CD4-positive, alpha-beta memory T cell (primary cell): ENCODE data around the gene RIC1. TPM values are rescaled to one million over a fixed set of nuclear protein-coding genes. Genes with fewer than 3 reads are reported as not detected.
"Not testable (repeated sequence)": the region's sequence is repeated elsewhere in the genome, so short reads cannot be mapped to it uniquely, and the experiment has no call there.

Source experiments
- CTCF ChIA-PET: fragments of 350-600 bp; sonication (Branson Sonifier 250); formaldehyde crosslinking; loops from one replicate; lab custom pipeline; 2021; ENCODE audit warnings: inconsistent platforms; ENCODE audit not compliant: partially characterized antibody; lab: Charles Lee
- POLR2A ChIA-PET: fragments of 350-600 bp; sonication (Branson Sonifier 250); formaldehyde crosslinking; loops from one replicate; lab custom pipeline; 2021; ENCODE audit not compliant: partially characterized antibody; lab: Charles Lee
- DNase-seq, 5 donors: peaks; one replicate each; pipeline versions ENCODE4 v3.0.0 to v3.0.0-alpha.2; 2020 to 2022; ENCODE audit warnings: mixed read lengths in 1 of 5
- H3K27ac ChIP-seq: one replicate; pipeline ENCODE4 v1.7.0; 2013; ENCODE audit warnings: low read depth, low read length
- H3K27me3 ChIP-seq: 2 replicates; pipeline ENCODE4 v1.7.0; 2013; ENCODE audit warnings: mild to moderate bottlenecking, low read length, moderate library complexity; ENCODE audit not compliant: insufficient read depth
- H3K36me3 ChIP-seq: 2 replicates; pipeline ENCODE4 v1.7.0; 2013; ENCODE audit warnings: mild to moderate bottlenecking, low read length, moderate library complexity; ENCODE audit not compliant: insufficient read depth
- H3K4me1 ChIP-seq: 2 replicates; pipeline ENCODE4 v1.7.0; 2013; ENCODE audit warnings: mild to moderate bottlenecking, low read length, moderate library complexity; ENCODE audit not compliant: insufficient read depth
- H3K4me3 ChIP-seq, 2 donors: one replicate each; pipeline ENCODE4 v1.7.0; 2013; ENCODE audit warnings: low read length in 2 of 2, mild to moderate bottlenecking in 1 of 2
- H3K9me3 ChIP-seq, 2 donors: one replicate each; pipeline ENCODE4 v1.7.0; 2013; ENCODE audit warnings: low read length in 2 of 2, control low read depth in 1 of 2; ENCODE audit not compliant: control insufficient read depth in 1 of 2
- H3K27ac Mint-ChIP-seq, 7 donors: one replicate each; pipeline ENCODE4 v1.8.0; 2020 to 2021; ENCODE audit warnings: mixed read lengths in 7 of 7, mild to moderate bottlenecking in 6 of 7, inconsistent platforms in 3 of 7, moderate library complexity in 3 of 7
- H3K27me3 Mint-ChIP-seq, 2 donors: one replicate each; pipeline ENCODE4 v1.8.0; 2020 to 2021; ENCODE audit warnings: mixed read lengths in 2 of 2
- H3K36me3 Mint-ChIP-seq, 2 donors: one replicate each; pipeline ENCODE4 v1.8.0; 2020 to 2021; ENCODE audit warnings: mixed read lengths in 2 of 2, inconsistent platforms in 1 of 2, mild to moderate bottlenecking in 1 of 2
- H3K4me1 Mint-ChIP-seq, 4 donors: one replicate each; pipeline ENCODE4 v1.8.0; 2020 to 2021; ENCODE audit warnings: mixed read lengths in 4 of 4, mild to moderate bottlenecking in 1 of 4
- H3K4me3 Mint-ChIP-seq, 8 donors: one replicate each; pipeline ENCODE4 v1.8.0; 2020 to 2021; ENCODE audit warnings: mixed read lengths in 8 of 8, mild to moderate bottlenecking in 7 of 8, moderate library complexity in 6 of 8, inconsistent platforms in 3 of 8
- H3K9me3 Mint-ChIP-seq, 8 donors: one replicate each; pipeline ENCODE4 v1.8.0; 2020 to 2021; ENCODE audit warnings: mixed read lengths in 8 of 8, mild to moderate bottlenecking in 5 of 8, inconsistent platforms in 3 of 8, moderate library complexity in 1 of 8
- intact Hi-C: fragments of 100-400 bp; cut with micrococcal nuclease; formaldehyde crosslinking; loops from one replicate; pipeline ENCODE4 v1.15.1; 2023
- polyA plus RNA-seq, 2 donors: library from polyadenylated mRNA; unstranded; fragments of 300-500 nt; fragmentation: Illumina TruSeq; gene quantifications; one replicate each; pipeline ENCODE4 v1.2.3, GENCODE V29; 2021
- total RNA-seq, 2 experiments: library from RNA; stranded (reverse); gene quantifications; one replicate each; pipeline ENCODE4 v1.2.3, GENCODE V29; 2021

RIC1 gene
- total and polyA plus RNA-seq, 4 experiments from 2014 or later, result 2.4 to 27.1 (median 17.0) TPM

GRCh38 chr9:5722679-5723078, 93.8 kb downstream of the RIC1 start:
- intact Hi-C loops, result not testable (repeated sequence)

GRCh38 chr9:5735072-5735471, 106.2 kb downstream of the RIC1 start:
- no peak overlapping the region for H3K4me3 Mint-ChIP-seq
- H3K4me1 Mint-ChIP-seq, result no peaks in the 10 kb centered on the region
- H3K9me3 ChIP-seq, result no peaks in the 10 kb centered on the region
- H3K36me3 Mint-ChIP-seq, result peaks cover 41 to 47% of the 10 kb centered on the region in 2 donors
- ChIA-PET CTCF (no interaction called here), POLR2A (no interaction called here)
- no peaks in the 10 kb centered on the region for H3K9me3 Mint-ChIP-seq
- no peaks in the 10 kb centered on the region for H3K4me1 ChIP-seq
- no peak for DNase-seq
- no peaks in the 10 kb centered on the region for H3K27me3 Mint-ChIP-seq
- no peaks in the 10 kb centered on the region for H3K27me3 ChIP-seq
- H3K4me3 ChIP-seq, result no peak overlapping the region
- no peak overlapping the region for H3K27ac ChIP-seq
- intact Hi-C loops, result no loop called here
- H3K36me3 ChIP-seq, result no peaks in the 10 kb centered on the region
- H3K27ac Mint-ChIP-seq, result peak overlapping the region in 1 of 7 donors; percentile 24

More at GRCh38 chr9:5722679-5723078, 93.8 kb downstream of the RIC1 start:
- DNase-seq, H3K4me1 Mint-ChIP-seq, H3K4me1 ChIP-seq, H3K4me3 Mint-ChIP-seq, POLR2A ChIA-PET, H3K9me3 ChIP-seq, H3K27ac ChIP-seq, H3K9me3 Mint-ChIP-seq, H3K27ac Mint-ChIP-seq, H3K27me3 Mint-ChIP-seq, H3K4me3 ChIP-seq, H3K36me3 ChIP-seq, CTCF ChIA-PET, H3K27me3 ChIP-seq: not testable (repeated sequence)
- peaks cover 71 to 75% of the 10 kb centered on the region in 2 donors for H3K36me3 Mint-ChIP-seq

DNA sequence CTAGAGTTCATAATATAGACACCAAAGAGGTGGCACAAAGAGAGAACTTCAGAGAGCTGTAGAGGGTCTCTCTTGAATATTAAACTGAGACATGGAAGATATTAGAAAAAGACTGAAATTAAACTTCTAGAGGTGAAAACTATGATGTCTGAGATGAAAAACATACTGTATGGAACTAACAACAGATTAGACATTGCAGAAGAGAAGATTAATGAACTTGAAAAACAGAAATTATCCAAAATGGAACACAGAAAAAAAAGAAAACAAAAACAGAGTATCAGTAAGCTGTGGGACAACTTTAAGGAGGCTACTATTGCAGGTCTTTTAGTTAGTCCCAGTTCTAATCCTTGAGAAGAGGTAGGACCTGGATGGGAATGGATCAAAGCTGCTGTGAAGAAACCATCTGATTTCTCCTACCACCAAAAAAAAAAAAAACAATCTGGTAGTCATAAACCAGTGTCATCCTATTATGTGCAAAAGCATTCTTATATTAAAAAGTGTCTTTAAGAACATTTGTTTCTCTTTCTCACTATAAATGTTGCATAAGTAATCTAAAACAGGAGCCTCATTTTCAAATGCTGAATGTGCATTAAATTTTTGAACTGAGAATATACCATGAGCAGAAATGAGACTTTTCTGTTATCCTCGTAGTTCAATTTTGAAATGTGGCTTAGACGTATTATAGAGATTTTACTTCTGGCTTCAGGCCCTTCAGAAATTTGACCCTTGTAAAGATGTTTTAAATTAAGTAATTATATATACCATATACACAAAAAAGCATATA, 107.8 kb downstream of the RIC1 start:
- peaks cover 50 to 53% of the 10 kb centered on the region in 2 donors for H3K36me3 Mint-ChIP-seq
- ChIA-PET POLR2A (no interaction called here), CTCF (no interaction called here)
- no peak overlapping the region for H3K4me3 ChIP-seq
- no peaks in the 10 kb centered on the region for H3K4me1 Mint-ChIP-seq
- H3K9me3 ChIP-seq, result no peaks in the 10 kb centered on the region
- H3K27ac Mint-ChIP-seq, result no peak overlapping the region
- H3K4me1 ChIP-seq, result no peaks in the 10 kb centered on the region
- no peak for DNase-seq
- H3K27me3 Mint-ChIP-seq, result no peaks in the 10 kb centered on the region
- H3K27me3 ChIP-seq, result no peaks in the 10 kb centered on the region
- no peak overlapping the region for H3K27ac ChIP-seq
- intact Hi-C loops, result no loop called here
- H3K9me3 Mint-ChIP-seq, result no peaks in the 10 kb centered on the region
- H3K4me3 Mint-ChIP-seq, result no peak overlapping the region
- peaks cover 2% of the 10 kb centered on the region for H3K36me3 ChIP-seq

DNA sequence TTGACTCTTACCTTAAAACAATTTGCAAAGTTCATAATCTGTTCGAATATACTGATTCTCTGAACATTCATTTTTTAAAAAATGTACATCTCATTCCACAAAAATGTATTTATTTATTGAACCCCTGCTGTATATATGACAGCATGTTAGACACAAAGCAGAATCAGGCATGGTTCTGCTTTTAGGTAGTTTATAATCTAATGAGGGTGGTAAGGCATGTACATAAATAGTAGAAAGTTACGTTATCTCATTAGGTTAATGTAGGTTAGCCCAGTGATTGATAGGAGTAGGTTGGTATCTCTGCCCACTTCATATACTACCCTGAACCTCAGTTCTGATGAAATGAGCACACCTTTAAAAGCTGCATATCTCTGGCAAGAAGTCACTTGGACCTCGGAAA, 114.2 kb downstream of the RIC1 start:
- H3K4me3 Mint-ChIP-seq, result no peak overlapping the region
- ChIA-PET CTCF (no interaction called here), POLR2A (no interaction called here)
- no peak overlapping the region for H3K27ac Mint-ChIP-seq
- Histone ChIP-seq H3K9me3 (no peaks in the 10 kb centered on the region), H3K36me3 (peaks cover 7% of the 10 kb centered on the region), H3K27ac (no peak overlapping the region), H3K27me3 (no peaks in the 10 kb centered on the region), H3K4me1 (no peaks in the 10 kb centered on the region), H3K4me3 (no peak overlapping the region)
- H3K36me3 Mint-ChIP-seq, result peaks cover 65 to 73% of the 10 kb centered on the region in 2 donors
- H3K4me1 Mint-ChIP-seq, result peaks cover 0 to 2% (median under 1%) of the 10 kb centered on the region in 4 donors
- peaks cover 0 to under 1% (median 0%) of the 10 kb centered on the region in 8 donors for H3K9me3 Mint-ChIP-seq
- no peak for DNase-seq
- intact Hi-C loops, result no loop called here
- H3K27me3 Mint-ChIP-seq, result no peaks in the 10 kb centered on the region

GRCh38 chr9:5748438-5748837, 119.5 kb downstream of the RIC1 start:
- Mint-ChIP-seq H3K4me1 (peaks cover 0 to 9% (median 8%) of the 10 kb centered on the region in 4 donors), H3K36me3 (peaks cover 54 to 55% of the 10 kb centered on the region in 2 donors), H3K27me3 (no peaks in the 10 kb centered on the region), H3K4me3 (no peak overlapping the region), H3K9me3 (peaks cover 0 to 2% (median 0%) of the 10 kb centered on the region in 8 donors), H3K27ac (no peak overlapping the region)
- H3K4me3 ChIP-seq, result no peak overlapping the region
- intact Hi-C loops, result no loop called here
- ChIA-PET POLR2A (no interaction called here), CTCF (interaction anchor here (0.7 to 0.9 kb wide), 2 partner anchors 8 to 25 kb away, joined by 3 read pairs; no protein-coding TSS in a partner anchor)
- no peaks in the 10 kb centered on the region for H3K27me3 ChIP-seq
- peaks cover 4% of the 10 kb centered on the region for H3K36me3 ChIP-seq
- DNase-seq, result no peak
- no peaks in the 10 kb centered on the region for H3K4me1 ChIP-seq
- H3K27ac ChIP-seq, result no peak overlapping the region
- H3K9me3 ChIP-seq, result no peaks in the 10 kb centered on the region

- H3K27me3 ChIP-seq, result no peaks in the 10 kb centered on the region
- intact Hi-C loops, result no loop called here
- no peaks in the 10 kb centered on the region for H3K9me3 ChIP-seq
- peaks cover 0 to 2% (median 0%) of the 10 kb centered on the region in 8 donors for H3K9me3 Mint-ChIP-seq
- H3K36me3 Mint-ChIP-seq, result peaks cover 51 to 52% of the 10 kb centered on the region in 2 donors
- H3K36me3 ChIP-seq, result peaks cover 4% of the 10 kb centered on the region
- H3K4me1 Mint-ChIP-seq, result peaks cover 0 to 9% (median 8%) of the 10 kb centered on the region in 4 donors
- H3K27ac Mint-ChIP-seq, result peak overlapping the region in 1 of 7 donors; percentile 48
- no peak overlapping the region for H3K4me3 Mint-ChIP-seq
- H3K4me1 ChIP-seq, result no peaks in the 10 kb centered on the region
- POLR2A ChIA-PET, result no interaction called here
- no peak overlapping the region for H3K27ac ChIP-seq
- H3K27me3 Mint-ChIP-seq, result no peaks in the 10 kb centered on the region
- CTCF ChIA-PET, result interaction anchor here (0.7 to 0.9 kb wide), 3 partner anchors 9 to 1258 kb away, joined by 3 read pairs; no protein-coding TSS in a partner anchor
- no peak overlapping the region for H3K4me3 ChIP-seq
- no peak for DNase-seq
Measured at GRCh38 chr9:5749306-5749705, 120.4 kb downstream of the RIC1 start.

GRCh38 chr9:5750569-5750968, 121.7 kb downstream of the RIC1 start:
- Mint-ChIP-seq H3K4me1 (peaks cover 0 to 9% (median 8%) of the 10 kb centered on the region in 4 donors), H3K4me3 (no peak overlapping the region), H3K27ac (peak overlapping the region in 1 of 7 donors; percentile 64), H3K9me3 (peaks cover 0 to 2% (median 0%) of the 10 kb centered on the region in 8 donors), H3K36me3 (peaks cover 39 to 43% of the 10 kb centered on the region in 2 donors), H3K27me3 (no peaks in the 10 kb centered on the region)
- DNase-seq, result no peak
- no peaks in the 10 kb centered on the region for H3K27me3 ChIP-seq
- intact Hi-C loops, result no loop called here
- ChIA-PET POLR2A (no interaction called here), CTCF (no interaction called here)
- no peaks in the 10 kb centered on the region for H3K4me1 ChIP-seq
- H3K9me3 ChIP-seq, result no peaks in the 10 kb centered on the region
- peaks cover 4% of the 10 kb centered on the region for H3K36me3 ChIP-seq
- no peak overlapping the region for H3K27ac ChIP-seq
- H3K4me3 ChIP-seq, result no peak overlapping the region
